T-helper 1 cell treated with Interleukin-12 subunit alpha and Interleukin-12 subunit beta and Interleukin-4 antibody, amounts not matched to agents 30 ng/mL and 1 ng/mL, for 36 hours (primary cell): ENCODE measurements around the gene C11orf16. TPM values are rescaled to one million over a fixed set of nuclear protein-coding genes. Genes with fewer than 3 reads are reported as not detected.
"Not testable (repeated sequence)": the region's sequence is repeated elsewhere in the genome, so short reads cannot be mapped to it uniquely, and the experiment has no call there.

Source experiments
- intact Hi-C: fragments of 100-400 bp; cut with micrococcal nuclease; formaldehyde crosslinking; loops from one replicate; pipeline ENCODE4 v1.15.1; 2024
- total RNA-seq: library from RNA; stranded (reverse); gene quantifications from 2 replicates; pipeline ENCODE4 v1.2.3, GENCODE V29; 2022

C11orf16 gene
- total RNA-seq, 1 donor from 2014 or later: not detected

GRCh38 chr11:8937659-8938058 is 4.9 kb upstream of the C11orf16 start:
- intact Hi-C loops: no loop called here

GRCh38 chr11:8937159-8937558 is 4.4 kb upstream of the C11orf16 start:
- intact Hi-C loops: no loop called here

DNA sequence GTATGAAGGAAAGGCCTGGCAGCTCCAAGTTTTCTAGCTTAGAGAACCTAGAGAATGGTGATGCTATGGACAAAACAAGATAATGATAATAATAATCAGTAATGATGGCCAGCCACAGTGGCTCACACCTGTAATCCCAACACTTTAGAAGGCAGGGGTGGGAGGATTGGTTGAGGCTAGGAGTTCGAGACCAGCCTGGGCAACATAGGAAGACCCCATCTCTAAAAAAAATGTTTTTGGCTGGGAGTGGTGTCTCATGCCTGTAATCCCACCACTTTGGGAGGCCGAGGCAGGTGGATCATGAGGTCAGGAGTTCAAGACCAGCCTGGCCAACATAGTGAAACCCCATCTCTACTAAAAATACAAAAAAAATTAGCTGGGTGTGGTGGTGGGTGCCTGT is 3.0 kb upstream of the C11orf16 start:
- intact Hi-C loops: not testable (repeated sequence)

DNA sequence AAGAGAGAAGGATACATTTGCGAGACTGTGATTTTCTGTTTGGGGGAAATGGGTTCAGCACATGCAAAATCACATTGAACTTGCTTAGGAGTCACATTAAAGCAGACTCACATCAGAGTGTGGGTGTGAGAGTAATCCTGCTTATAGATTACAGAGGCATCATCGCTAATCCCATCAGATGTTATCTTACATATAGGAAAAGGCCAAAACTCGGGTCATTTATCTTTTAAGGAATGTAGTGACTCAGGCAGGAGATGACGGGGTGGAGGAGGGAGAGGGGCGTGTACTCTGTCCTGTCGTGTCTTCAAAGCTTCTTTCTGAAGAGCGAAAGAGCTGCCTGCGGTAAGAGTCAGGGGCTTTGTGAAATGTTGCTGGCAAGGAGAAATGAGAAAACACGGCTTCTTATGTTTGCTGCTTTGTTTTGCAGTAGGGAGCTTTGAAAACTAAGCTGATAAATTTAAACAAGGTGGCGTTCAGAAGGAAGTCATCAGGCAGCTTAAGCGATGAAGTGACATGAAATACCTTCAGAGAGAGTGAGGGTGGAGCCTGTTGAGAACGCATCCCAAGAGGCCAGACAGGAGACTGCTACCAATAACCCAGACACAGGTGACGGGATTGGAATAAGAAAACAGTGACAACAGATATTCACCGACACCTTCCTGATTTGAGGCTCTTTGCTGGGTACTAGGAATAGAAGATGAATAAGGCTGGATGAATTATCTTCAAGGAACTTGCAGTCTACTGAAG is 2.2 kb upstream of the C11orf16 start:
- intact Hi-C loops: no loop called here

GRCh38 chr11:8933931-8934330 is 1.2 kb upstream of the C11orf16 start:
- intact Hi-C loops: no loop called here

DNA sequence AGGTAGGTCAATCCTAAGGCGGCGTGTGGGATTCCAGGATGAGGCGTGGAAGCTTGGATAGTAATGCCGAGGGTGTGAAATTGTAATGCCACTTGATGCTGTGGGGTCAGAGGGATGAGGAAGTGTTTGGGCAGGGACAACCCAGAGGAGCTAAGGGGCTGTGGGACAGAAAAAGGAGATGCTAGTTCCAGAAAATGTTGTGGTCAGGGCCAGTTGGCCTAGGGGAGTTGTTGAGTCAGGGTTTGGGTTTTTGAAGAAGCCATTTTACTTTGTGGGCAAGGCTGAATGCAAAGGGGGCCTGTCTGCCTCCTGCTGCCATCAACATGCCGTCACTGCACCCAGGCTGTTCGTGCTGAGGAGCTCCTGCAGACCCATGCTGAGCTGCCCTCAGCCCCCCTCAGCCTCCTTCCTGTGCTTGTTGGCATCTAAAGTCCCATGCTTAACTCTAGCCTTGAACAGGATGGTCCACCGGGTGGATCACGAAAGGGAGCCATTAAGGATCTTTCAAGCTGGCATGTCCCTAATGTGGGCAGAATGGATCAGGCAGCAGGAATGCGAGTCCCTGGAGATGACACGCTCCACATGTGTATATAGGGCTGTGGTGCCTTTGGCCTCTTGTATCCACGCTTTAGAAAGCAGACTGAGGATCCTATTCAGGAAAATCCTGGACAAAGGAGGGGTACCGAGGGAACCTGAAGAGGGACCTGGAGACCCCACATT is 2.1 kb downstream of the C11orf16 start:
- intact Hi-C loops: no loop called here

DNA sequence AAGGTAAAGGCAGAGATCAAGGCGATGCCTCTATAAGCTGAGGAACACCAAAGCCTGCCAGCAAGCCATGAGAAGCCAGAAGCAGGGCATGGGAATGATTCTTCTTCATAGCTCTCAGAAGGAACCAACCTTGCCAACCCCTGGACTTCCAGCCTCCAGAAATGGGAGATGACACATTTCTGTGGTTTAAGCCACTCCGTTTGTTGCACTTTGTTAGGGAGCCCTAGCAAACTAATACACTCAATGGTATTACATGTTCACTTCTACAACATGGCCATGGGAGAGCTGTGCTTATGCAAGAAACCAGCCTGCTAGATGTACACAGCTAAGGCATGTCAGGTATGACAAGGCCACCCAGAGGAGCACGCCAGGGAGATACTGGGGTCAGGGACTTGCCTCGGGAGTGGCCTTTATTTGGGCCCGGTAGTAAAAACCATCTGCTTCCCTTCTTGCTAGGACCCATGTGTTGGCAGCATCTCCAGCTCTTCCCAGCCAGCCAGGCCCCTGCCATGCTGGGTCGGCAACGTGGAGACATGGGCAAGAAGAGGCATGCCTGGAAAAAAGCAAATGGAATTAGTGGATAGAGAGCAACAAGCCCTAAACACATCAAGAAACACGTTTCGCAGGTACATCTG is 3.6 kb downstream of the C11orf16 start:
- intact Hi-C loops: no loop called here

DNA sequence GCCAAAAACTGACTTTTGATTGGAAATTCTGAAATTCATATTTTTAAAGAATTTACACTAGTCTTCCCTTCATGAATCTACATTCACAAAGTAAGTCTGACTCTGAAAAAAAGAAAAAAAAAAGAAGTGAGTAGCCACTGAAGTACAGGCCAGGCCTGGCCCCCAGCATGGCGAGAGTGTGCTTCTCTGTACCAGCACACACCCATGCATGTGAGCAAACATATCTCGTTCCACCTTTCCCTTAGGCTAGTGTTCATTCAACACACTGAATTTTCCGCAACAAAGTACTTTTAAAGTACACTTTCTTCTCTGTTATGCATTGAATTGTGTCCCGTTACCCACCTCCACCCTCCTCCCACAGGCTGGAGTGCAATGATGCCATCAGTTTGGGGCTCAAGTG is 4.5 kb downstream of the C11orf16 start:
- intact Hi-C loops: no loop called here

DNA sequence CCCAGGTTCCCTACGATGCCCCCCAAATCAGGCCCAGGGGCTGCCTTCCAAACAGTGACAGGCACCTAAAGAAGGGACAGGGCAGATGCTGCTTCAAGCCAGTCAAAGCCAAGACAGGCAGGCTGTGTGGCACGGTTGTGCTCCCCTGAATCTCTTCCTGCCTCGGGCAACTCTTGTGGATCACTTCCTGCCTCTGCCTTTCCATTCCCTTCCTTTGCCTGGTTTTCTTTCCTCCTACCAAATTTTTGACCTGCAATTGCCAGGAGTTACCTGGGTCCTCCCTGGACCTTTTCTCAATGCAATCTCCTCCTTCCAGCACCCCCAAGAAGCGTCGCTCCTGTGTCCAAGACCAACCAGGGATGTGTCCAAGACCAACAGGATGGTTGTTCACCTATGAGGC is 5.5 kb downstream of the C11orf16 start:
- intact Hi-C loops: no loop called here

DNA sequence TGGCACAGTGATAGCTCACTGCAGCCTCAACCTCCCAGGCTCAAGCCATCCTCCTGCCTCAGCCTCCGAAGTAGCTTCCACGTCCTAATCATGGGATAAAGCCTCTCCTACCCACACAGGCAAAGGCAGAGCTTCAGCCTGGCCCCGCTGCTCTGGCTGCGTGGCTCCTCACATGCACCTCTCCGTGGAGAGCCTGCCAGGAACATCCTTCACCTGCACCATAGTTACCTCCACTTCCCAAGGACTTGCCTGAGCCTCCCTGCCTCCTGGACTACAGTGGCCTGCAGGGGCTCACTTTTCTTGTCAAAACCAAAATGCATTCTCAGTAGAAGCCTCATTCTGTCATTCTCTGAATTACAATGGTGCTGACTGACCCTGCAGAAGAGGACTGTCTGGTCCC is 6.5 kb downstream of the C11orf16 start:
- intact Hi-C loops: no loop called here

- intact Hi-C loops: no loop called here
Measured at GRCh38 chr11:8925711-8926110, 7.0 kb downstream of the C11orf16 start.

- intact Hi-C loops: no loop called here
Measured at GRCh38 chr11:8922691-8923090, 10.1 kb downstream of the C11orf16 start.

DNA sequence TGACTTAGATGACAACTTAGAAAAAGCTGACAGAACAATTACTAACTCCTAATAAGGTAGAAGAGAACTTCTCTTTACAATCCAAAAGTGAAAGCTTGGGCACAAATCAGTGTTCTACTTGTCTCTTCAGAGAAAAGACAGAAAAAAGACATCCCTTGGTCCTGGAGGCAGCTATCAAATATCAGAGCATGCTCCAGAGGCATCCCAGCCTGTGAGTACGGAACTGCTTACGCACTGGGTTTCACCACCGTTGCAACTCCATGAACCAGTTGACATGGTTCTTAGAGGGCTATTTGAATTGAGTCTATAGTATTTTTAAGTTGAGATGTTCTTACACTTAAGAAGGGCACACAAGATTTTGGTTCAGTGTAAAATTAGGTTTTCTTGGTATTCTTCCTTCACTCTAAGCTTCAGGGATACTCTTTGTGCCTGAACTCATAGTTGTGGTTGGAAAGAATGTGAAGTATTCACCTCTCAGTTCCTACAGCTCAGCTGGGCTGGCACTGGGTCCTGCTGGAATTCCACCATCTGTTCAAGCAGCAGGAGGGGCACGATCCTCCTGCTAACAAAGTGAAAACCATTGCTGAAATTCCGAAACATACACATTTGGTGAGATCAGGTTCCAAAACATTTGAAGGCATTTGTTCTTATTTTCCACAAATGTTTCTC is 15.5 kb downstream of the C11orf16 start:
- intact Hi-C loops: loop anchor here (10.0 kb wide), 1 partner anchor 468 kb away; the partner anchor contains the start of gene IPO7

GRCh38 chr11:8914661-8915018 is 18.1 kb downstream of the C11orf16 start:
- intact Hi-C loops: loop anchor here (1.0 to 10.0 kb wide), 11 partner anchors 42 to 1388 kb away; partner anchors contain the start of gene IPO7

DNA sequence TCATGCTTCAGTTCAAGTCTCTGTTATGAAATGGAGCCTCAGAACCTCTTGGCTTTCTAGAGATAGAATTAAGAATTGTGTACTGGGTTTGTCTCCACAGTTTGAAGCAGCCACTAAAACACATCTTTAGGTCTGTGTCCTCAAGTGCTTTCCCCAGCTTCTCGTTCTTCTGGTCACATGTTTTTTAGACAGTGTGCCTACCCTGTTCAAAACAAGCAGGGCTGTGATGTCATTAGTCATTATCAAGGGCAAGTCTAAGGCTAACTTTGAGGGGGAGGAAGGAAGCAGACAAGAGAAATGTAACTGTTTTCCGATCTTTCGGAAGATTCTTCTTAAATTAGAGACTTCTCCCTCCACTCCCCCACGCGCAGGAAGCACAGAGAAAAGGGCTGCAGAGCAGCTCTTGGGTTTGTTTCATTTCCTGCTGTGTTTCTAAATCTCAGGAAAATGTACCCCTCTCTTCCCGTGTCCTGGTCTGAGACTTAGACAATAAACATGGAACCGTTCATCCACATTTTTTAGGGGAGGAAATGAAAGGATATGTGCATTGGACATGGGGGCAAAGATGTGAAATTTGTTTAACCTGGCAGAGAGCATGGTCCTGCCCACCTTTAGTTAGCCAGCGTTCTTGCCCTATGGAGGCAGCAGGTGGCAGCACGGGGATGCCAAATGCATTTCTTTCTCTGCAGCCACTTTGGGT is 18.6 kb downstream of the C11orf16 start:
- intact Hi-C loops: loop anchor here (1.0 to 10.0 kb wide), 11 partner anchors 42 to 1388 kb away; partner anchors contain the start of gene IPO7

- intact Hi-C loops: loop anchor here (1.0 to 10.0 kb wide), 12 partner anchors 39 to 1391 kb away; partner anchors contain the start of genes EIF3F, IPO7, RPL27A and TMEM9B
Measured at GRCh38 chr11:8911029-8911823, 21.5 kb downstream of the C11orf16 start, which contains the start of gene AKIP1. AKIP1 (plus strand) TSS chr11:8911189; CDS start chr11:8911450, 261 bp downstream.

GRCh38 chr11:8910649-8911026 is 22.1 kb downstream of the C11orf16 start:
- intact Hi-C loops: loop anchor here (1.0 to 10.0 kb wide), 12 partner anchors 38 to 1392 kb away; partner anchors contain the start of genes EIF3F, IPO7, RPL27A and TMEM9B

- intact Hi-C loops: no loop called here
Measured at GRCh38 chr11:8908099-8908498, 24.6 kb downstream of the C11orf16 start.

DNA sequence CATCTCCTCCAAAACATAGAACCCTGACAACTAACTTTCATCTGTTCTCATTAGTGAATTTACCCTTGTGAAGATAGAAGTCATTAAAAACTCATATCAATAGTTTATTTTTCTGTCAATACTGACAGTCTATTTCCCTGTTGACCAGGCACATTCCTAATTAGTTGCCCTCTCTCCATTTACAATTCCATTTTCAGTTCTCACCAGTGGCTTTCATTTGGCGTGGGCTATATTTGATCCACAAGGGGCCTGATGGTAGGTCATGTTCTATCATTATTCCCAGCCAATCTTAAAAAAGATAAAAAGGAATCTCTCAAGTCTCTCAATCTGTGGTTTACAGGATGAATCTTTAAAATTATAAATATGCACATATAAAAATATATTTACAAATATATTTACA is 25.6 kb downstream of the C11orf16 start:
- intact Hi-C loops: no loop called here
